Measurements from ENCODE around the gene CD200. TPM values are rescaled to one million over a fixed set of nuclear protein-coding genes. Genes with fewer than 3 reads are reported as not detected.
"Not testable (repeated sequence)": the region's sequence is repeated elsewhere in the genome, so short reads cannot be mapped to it uniquely, and the experiment has no call there.

Gene CD200
- total RNA-seq, 2 donors from 2014 or later = 7.7 to 17.7 TPM

DNA sequence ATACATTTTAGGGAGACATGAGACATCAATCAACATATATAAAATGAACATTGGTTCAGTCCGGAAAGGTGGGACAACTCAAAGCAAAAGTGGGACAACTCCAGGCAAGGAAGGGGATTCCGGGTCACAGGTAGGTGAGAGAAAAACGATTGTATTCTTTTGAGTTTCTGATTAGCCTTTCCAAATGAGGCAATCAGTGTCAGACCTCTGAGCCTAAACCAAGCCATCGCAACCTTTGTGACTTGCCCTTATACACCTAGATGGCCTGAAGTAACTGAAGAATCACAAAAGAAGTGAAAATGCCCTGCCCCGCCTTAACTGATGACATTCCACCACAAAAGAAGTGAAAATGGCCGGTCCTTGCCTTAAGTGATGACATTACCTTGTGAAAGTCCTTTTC, 66.6 kb downstream of the CD200 start:
- DNase-seq (ENCODE audit: low spot score); intact Hi-C loops (cut with DNase I): not testable (repeated sequence)

DNA sequence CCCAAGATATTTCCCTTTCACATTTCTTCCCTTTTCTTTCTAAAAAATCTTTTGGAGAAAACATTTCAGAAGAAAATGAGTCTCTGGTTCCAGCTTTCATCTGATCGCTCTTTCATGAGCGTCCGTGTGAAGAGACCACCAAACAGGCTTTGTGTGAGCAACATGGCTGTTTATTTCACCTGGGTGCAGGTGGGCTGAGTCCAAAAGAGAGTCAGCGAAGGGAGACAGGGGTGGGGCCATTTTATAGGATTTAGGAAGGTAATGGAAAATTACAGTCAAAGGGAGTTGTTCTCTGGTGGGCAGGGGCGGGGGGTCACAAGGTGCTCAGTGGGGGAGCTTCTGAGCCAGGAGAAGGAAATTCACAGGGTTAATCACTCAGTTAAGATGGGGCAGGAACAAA, 67.4 kb downstream of the CD200 start:
- intact Hi-C loops (cut with DNase I); DNase-seq (ENCODE audit: low spot score): not testable (repeated sequence)

- DNase-seq (ENCODE audit: low spot score) = no peak
- intact Hi-C loops (cut with DNase I) = no loop called here
Observed at GRCh38 chr3:112401617-112402016, 68.7 kb downstream of the CD200 start.

GRCh38 chr3:112403103-112403502, 70.1 kb downstream of the CD200 start:
- DNase-seq (ENCODE audit: low spot score) = no peak
- intact Hi-C loops (cut with DNase I) = no loop called here

DNA sequence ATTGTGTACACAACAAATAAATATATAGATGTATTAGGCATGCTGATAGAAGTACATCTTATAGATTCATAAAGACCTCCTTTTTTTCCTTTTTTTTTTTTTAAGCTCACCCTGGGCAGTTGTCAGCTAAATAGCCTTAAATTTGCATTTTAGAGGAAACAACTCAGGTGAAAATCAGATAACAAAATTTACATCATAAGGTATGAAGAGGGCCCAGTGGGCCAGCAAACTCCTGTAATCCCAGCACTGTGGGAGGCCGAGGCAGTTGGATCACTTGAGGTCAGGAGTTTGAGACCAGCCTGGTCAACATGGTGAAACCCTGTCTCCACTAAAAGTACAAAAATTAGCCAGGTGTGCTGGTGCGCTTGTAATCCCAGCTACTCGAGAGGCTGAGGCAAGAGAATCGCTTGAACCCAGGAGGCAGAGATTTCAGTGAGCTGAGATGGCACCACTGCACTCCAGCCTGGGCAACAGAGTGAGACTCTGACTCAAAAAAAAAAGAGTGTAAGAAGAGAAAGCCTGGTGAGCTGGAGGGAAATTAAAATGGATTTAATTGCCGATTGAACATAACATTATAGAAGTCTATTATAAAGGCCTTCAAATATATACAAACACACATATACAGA, 72.1 kb downstream of the CD200 start:
- intact Hi-C loops (cut with DNase I); DNase-seq (ENCODE audit: low spot score): not testable (repeated sequence)

GRCh38 chr3:112405845-112406244, 72.9 kb downstream of the CD200 start:
- DNase-seq (ENCODE audit: low spot score) = no peak
- intact Hi-C loops (cut with DNase I) = no loop called here

DNA sequence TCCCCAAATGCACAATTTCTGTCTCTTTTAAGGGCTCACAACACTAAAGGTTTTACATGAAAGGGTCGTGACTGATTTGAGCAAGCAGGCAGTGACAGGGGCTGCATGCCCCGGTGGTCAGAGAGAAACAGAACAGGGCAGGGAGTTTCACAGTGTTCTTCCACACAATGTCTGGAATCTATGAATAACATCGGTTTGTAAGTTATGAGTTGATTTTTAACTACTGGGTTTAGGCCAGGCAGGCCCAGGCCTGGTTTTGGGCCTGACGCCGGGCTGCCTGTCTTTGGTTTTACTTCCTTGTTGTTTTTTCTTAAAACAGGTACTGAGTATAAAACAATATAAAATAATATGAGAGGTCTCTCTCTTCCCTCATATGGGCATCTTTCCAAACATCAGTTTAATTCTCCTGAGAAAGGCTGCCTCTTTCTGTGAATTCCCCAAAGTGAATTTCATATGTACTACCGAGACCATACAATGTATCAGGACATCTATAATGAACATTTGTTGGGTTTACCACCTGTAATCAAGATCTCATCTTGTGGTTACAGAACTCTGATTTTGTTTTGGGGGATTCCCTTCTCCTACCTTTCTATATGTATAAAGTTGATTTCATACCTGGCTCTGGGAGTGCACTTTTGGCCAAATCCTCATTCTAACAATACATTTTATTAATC, 74.4 kb downstream of the CD200 start:
- intact Hi-C loops (cut with DNase I) = no loop called here

DNA sequence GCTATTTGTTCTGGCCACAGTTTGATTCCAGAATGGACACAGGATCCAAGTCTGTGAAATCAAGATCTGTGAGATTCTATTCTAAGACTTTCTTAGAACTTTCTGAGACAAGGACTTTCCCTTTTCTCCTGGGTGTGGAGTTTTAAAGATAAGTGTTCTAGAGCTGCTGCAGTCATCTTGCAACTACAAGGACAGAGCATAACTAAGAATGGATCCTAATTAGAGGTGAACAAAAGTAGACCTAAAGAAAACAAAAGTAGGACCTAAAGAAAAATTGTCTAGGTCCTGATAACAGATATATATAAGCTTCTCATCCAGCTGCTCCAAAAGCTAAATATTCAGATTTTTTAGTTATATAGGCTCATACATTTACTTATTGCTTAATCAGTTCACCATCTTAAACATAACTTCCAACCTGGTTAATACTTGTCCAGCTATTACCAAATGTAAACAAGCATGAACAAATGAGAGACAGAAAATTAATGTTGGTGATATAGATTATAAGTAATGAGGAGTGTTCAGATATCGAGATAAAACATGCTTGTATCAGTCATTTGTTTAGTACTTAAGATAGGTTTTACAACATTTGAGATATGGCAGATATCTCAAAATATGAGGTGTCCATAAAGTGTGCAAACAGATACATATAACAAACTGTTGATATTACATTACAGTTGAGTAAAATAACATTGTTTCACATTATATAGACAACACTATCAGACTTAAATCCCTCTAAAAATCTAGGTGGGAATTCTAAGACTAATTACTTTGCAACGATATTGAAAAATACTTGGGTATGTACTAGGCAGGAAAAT, 75.1 kb downstream of the CD200 start:
- no peak for DNase-seq (ENCODE audit: low spot score)
- intact Hi-C loops (cut with DNase I) = no loop called here

More for the DNA sequence above, 74.4 kb downstream of the CD200 start:
- no peak for DNase-seq (ENCODE audit: low spot score)

DNA sequence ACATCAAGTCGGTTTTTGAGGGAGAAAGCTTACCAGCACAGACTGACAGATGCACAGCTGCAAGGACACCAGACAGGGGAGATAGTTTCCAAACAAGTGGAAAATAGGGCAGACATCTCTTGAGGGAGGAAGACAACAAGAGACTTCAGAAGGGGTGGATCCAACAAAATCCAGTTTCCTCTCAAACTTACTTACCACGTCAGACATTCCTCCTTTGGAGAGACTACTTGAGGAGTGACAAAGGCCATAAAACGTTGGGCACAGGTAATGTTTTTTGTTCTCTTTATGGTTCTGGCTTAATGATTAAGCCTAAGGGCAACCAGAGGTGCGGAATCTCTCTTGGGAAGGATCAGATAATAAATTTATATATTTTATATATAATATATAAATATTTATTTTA, 76.1 kb downstream of the CD200 start:
- intact Hi-C loops (cut with DNase I) = no loop called here
- no peak for DNase-seq (ENCODE audit: low spot score)

GRCh38 chr3:112411425-112411824, 78.5 kb downstream of the CD200 start:
- no peak for DNase-seq (ENCODE audit: low spot score)
- intact Hi-C loops (cut with DNase I) = no loop called here

Other genes with a start within 250 kb of the CD200 start
- 1 to 10 TPM; 2.1 to 9.9 TPM for gene C3orf52, start 246.8 kb upstream of the CD200 start, total RNA-seq
- under 1 TPM; 0.29 to 0.37 TPM for gene GCSAM, start 199.9 kb upstream of the CD200 start, total RNA-seq
- 1 to 10 TPM in 1 of 2 donors, under 1 TPM in 1; 0.29 to 1.4 TPM for gene SLC9C1, start 38.9 kb upstream of the CD200 start, total RNA-seq
- gene BTLA, start 166.3 kb downstream of the CD200 start, total RNA-seq = under 1 TPM; 0.14 to 0.38 TPM
- gene ATG3, start 228.8 kb downstream of the CD200 start, total RNA-seq = 10 to 100 TPM; 49.1 to 54.3 TPM
- gene SLC35A5, start 228.9 kb downstream of the CD200 start, total RNA-seq = 10 to 100 TPM; 28.3 to 32.0 TPM

All from posterior vena cava (tissue), 2 donors.